Right renal pelvis (tissue), 4 donors: ENCODE measurements around the gene ACVRL1. TPM values are rescaled to one million over a fixed set of nuclear protein-coding genes. Genes with fewer than 3 reads are reported as not detected.
A peak's percentile ranks its signal among the peaks of the same experiment; 100 is the strongest.

Experiments used
- DNase-seq, 4 donors: peaks; one replicate each; pipeline ENCODE4 v3.0.0-alpha.2; 2013; ENCODE audit warnings: low read depth in 4 of 4, low spot score in 3 of 4, missing footprints in 1 of 4
- polyA plus RNA-seq, 4 donors: library from polyadenylated mRNA; unstranded; fragments of 120-200 nt; gene quantifications; one replicate each; pipeline ENCODE4 v1.2.1, GENCODE V29; 2013; ENCODE audit not compliant: insufficient read length in 4 of 4

The ACVRL1 gene
- polyA plus RNA-seq, 4 donors, result 32.8 to 37.8 (median 33.5) TPM

DNA sequence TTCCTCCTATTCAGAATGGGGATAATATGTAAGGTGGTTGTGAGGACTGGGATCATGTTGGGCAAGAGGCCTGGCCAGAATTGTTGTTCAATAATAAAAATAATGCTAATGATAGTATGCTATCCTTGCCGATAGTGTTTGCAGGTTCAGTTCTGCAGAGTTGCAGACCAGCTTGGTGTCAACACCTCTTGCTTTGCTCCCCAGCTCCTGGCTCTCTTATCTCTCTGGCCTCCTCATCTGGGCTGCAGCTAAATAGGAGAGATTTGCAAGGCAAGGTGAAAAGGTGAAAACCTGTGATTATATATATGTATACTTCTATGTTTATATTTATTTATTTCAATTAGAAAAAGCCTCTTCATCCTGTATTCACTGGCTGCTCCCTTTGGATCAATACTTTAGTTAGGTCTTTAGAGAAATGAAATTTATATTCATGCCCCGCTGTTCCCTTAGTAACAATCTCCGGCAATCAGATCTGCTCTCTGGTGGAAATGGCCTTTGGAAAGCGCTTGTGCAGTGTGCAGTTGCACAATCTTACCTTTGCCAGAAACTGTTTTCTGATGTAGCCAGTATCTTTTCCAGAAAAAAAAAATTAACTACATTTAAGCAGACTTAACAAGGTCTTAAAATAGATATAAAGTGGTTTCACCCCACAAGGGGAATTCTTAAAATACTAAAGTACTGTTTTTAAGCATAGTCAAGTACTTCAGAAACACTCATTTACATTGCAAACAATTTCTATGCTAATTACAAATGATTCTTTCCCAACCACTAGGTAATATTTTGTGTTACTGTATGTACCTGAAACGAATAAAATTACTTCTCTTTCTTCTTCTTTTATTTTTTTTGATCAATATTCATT lies 25.1 kb downstream of the ACVRL1 start:
- no peak for DNase-seq

DNA sequence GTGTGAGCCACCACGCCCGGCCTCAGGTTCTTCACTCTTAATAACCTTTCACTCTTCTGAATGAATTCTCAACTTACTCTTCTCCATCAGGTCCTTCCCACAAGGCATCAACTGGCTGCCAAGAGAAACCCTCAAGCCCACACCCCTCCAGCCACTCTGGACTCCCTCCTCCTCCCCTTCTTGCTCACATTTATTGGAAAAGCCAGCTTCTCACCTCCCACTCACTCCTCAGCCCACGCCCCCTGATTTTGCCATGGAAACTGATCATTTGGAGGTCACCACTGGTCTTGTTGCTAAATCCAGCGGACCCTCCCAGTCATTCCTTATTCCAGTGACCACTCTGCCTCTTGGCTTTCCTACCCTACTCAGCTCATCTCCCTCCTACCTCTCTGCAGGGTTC lies 26.8 kb downstream of the ACVRL1 start:
- no peak for DNase-seq

DNA sequence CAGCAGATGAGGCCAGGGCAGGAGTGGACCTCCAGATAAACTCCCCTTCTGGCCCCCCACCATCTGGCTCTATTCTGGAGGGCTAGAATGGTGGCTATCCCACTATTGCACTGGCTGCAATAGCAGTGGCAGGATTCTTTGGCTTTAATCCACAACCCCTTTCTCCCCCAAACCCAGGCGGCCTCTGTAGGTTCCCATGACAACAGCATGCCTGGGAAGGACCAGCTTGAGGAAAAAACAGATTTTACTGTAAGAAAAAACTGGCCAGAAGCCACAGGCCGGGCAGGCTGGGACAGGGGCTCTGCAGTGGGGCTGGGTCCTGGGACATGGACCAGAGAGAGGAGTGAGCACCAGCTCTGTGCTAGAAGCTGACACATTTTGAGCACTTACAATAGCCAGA lies 30.6 kb downstream of the ACVRL1 start:
- no peak for DNase-seq

DNA sequence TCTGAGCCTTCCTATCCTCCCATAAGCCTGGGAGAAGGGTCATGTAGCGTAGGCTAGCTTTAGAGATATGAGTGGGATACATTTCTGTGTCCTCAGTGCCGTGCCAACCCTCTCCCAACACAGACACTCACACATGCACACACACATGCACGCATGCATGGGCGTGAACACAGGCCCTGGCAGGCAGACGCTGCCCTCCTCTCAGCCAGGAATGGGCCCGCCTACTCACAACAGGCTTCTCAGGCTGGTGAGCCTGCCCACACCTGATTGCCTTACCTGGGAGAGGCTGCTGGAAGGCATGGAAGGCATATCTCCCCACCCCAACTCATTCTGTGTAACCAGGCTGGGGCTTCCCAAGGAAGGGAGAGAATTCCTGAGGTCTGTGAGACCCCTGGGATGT lies 31.4 kb downstream of the ACVRL1 start:
- DNase-seq, result no peak

DNA sequence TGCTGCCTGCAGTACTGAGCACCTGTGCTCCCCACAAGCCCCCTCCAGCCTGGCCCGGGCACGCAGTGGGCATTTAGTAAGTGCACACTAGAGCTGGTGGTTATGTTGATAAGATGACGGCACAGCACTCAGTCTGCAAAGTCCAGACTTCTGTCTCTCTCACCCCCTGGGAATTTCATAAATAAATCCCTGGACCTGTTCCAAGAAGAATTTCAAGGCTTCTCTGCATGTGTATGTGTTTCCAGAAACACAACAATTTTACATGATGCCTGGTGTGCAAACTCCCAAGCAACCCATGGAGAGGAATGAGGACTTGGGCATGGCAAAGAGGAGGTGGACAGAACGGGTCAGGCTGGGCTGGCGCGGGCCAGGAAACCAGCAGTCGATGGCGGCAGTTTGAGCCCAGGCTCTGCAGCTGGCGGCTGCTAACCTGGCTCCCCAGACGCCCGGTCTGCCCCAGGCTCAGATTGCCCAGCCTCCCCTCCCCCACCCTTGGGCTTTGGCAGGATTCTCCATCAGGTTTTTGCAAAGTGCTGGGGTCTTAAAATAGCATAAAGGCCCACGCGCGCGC lies 33.8 kb downstream of the ACVRL1 start:
- no peak for DNase-seq

DNA sequence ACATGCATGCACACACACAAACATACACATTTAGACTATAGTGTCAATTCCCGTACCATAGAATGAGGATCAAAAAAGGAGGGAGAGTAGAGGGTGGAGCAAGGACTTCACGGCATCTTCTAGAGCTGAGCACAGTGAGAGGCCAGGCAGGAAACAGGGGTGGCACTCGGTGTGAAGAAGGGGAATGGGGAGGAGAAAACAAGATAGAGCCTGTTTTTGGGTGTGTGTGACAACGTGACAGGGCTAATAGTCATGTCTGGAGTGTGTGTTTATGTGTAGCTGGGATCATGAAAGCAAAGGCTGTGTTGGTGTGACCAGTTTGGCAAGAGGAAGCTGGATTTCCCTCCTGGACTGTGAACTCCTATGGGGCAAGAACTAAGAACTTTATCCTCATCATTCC lies 34.3 kb downstream of the ACVRL1 start:
- DNase-seq, result no peak

DNA sequence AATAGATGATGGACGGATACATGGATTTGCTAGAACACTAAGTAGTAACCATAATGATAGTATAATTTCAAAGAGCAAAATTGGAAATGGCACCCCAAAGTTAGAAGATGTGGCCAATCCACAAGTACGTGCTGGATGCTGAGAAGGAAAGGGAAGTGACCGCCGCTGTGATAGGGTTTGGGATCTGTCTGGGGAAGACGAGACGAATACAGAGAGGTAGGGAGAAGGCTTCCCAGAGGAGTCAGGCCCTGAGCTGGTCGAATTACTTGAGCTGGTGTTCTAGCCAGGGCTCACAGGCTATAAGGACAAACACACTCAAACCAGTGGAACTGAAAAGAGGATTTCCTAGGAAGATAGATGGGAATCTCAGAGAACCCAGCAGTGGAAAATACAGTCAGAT lies 34.8 kb downstream of the ACVRL1 start:
- DNase-seq, result no peak

DNA sequence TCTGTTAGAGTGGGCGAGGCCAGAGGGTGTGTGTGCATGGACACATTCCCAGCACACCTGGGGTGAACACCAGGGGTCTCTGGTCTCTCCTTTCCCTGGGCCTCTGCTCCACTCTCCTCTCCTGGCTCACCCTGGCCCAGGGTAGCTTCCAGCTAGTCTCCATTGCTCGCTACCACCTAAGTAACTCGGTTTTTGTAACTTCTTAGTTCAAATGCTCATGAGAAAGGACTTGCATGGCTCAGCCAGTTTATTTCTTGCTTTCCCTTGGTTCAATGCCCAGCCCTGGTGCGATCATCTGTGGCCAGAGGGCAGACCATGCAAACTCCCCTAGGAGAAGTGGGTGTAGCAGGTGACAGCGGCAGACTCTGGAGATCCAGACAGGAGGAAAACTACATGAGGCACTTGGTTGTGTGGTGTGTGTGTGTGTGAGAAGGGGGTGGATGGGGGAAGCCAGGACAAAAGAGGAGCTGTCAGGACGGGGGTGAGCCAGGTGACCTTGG lies 35.2 kb downstream of the ACVRL1 start:
- no peak for DNase-seq

DNA sequence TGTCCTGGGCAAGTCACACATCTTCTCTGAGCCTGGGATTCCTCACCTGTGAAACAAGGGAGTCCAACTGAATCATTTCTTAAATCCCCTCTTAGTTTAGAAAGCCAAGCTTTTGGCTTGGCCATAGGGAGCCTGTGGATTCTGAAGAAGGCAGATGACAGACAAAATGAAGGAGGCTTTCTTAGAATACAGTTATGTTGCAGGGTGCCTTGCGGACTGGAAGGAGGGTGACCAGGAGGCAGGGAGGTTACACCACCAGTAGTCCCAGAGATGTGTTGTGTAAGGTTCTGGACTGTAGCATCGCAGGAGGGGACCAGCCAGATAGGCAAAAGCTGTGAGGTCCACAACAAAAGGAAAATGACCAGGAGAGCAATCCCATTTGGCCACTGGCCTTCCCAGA lies 36.0 kb downstream of the ACVRL1 start:
- no peak for DNase-seq

DNA sequence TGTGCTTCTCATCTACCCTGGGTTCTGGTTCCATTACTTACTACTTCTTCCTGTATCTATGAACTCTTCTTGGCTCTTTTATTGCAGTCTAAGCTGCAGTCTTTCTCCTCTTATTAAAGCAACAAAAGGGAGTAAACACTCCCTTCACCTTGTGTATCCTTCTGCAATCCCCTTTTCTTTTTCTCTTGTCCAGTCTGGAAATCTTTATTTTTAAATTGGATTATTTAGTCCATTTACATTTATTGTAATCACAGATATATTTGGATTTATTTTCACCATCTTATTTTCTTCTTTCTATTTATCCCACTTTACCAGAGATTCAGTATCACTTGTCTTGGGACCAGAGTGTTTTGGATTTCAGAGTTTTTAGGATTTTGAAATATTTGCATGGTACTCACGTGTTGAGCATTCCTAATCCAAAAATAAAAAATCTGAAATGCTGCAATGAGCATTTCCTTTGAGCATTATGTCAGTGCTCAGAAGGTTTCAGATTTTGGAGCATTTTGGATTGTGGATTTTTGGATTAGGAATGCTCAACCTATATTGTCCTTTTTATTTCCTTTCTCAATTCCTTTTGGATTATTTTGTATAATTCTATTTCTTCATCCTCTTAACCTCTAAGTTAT lies 37.4 kb downstream of the ACVRL1 start:
- DNase-seq, result no peak

DNA sequence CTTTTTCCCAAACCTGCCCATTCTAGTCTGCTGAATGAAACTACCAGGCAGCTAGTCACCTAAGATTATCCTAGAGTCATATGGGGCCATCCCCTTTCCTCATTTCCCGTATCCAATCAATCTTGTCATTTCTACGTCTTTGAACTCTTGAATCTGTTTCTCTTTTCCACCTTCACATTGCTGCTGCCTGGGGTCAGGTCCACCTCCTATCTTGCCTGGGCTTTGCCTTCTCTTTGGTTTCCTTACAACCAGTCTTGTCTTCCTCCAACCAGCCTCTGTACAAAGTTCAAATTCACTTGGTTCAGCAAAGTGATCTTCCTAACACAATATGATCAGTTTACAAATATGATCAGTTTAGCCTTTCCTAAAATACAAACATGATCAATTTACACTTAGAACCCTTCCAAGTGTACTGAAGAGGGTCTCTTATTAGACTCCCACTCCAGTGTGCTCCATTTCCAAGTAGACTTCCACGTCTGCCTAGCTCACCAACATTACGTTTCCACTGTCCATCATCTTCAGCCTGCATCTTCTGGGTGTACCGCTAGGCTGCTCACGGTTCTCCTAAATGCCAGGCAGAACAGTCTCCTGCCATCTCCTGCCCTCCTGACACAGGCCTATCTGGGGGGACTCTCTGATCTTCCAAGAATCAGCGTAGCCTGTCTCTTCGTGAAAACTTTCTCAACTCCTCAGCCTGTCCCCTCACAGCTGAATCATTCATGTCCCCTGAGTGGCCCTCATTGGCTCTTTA lies 40.1 kb downstream of the ACVRL1 start:
- no peak for DNase-seq

DNA sequence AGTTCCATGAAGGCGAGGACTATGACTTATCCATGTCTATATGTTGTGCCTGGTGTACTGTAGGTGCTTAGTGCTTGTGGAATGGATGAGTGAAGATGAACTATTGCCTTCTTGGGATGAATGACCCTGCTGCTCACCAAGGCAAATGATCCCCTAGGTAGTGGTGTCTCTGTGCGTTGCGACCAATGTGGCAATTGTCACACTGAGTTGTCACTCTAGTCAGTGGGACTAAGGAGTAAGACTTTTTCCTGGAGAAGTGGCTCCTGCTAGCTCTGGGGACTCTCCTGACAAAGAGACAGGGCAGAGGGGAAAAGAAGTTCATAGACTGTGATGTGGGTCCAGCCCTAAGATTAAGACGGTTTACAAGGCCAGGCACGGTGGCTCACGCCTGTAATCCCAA lies 40.8 kb downstream of the ACVRL1 start:
- no peak for DNase-seq

DNA sequence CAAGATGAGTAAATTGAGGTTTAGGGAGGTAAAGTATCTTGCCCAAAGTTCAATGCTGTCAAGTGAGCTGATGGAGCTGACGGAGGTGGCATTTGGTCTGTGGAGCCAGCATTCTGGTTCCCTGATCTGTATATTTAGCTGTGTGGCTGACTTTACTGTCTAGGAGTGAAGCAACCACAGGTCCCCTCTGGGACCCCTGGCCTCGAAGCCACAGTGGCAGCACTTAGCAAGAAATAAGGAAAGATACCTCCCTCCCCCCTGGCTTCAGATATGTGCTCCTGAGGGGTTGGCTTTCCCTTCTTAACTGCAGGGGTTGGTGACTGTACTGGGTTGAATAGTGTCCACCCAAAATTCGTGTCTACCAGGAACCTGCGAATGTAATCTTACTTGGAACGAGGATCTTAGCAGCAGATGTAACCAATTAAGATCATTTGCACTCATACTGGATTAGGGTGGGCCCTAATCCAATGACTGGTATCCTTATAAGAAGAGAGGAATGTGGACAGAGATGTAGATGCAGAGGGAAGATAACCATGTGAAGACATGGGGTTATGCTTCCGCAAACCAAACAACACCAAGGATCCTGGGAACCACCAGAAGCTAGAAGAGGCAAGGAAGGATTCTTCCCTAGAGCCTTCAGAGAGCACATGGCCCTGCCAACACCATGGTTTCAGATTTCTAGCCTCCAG lies 42.2 kb downstream of the ACVRL1 start:
- no peak for DNase-seq

DNA sequence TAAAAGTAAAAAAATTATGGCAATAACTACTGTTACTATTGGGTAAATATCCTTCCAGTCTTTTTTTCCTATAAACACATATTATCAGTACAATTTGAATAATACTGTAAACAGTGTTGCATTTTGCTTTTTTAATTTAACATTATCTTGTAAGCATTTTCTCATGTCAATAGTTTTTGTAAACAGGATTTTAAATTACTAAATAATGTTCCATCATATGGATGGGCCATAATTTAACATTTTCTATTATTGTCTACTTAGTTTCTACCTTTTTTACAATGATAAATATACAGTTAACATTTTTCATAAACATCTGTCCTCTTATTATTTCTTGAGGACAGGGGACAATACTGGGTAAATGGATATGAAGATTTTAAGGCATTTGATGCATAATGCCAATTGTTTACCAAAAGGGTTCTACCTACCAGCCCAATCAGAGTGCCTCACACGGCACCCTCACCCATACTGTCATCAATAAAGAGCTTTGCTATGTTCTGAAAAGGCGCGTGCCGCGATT lies 43.4 kb downstream of the ACVRL1 start:
- no peak for DNase-seq

DNA sequence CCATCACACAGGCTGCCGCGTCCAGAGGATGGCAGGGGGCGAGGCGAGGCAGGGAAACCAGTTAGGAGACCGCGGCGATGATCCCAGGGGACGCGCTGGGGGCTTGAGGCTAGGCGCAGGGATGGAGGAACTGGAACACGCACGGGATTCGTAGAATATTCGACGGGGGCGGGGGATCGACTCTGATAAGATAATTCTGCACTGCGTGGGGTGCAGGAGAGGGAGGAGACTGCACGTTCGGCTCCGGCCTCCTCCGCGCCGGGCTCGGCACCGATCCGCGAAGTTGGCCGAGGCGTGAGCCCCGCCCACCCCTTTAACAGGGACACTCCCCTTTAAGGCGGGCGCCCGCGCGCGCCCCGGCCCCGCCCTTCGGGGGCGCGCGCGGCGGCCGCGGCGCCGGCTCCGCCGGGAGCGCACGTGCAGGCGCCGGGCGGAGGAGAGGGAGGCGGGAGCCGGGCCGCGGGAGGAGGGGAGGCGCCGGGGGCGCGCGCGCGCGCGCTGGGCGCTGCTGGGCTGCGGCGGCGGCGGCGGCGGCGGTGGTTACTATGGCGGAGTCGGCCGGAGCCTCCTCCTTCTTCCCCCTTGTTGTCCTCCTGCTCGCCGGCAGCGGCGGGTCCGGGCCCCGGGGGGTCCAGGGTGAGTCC lies 44.0 kb downstream of the ACVRL1 start, which contains the start of gene ACVR1B:
Gene ACVR1B (plus strand): TSS at position 501 of the 644 bp plus-strand sequence. CDS start 45 bp downstream, at position 546.
- peak; percentile 77 to 79 (median 78) for DNase-seq

DNA sequence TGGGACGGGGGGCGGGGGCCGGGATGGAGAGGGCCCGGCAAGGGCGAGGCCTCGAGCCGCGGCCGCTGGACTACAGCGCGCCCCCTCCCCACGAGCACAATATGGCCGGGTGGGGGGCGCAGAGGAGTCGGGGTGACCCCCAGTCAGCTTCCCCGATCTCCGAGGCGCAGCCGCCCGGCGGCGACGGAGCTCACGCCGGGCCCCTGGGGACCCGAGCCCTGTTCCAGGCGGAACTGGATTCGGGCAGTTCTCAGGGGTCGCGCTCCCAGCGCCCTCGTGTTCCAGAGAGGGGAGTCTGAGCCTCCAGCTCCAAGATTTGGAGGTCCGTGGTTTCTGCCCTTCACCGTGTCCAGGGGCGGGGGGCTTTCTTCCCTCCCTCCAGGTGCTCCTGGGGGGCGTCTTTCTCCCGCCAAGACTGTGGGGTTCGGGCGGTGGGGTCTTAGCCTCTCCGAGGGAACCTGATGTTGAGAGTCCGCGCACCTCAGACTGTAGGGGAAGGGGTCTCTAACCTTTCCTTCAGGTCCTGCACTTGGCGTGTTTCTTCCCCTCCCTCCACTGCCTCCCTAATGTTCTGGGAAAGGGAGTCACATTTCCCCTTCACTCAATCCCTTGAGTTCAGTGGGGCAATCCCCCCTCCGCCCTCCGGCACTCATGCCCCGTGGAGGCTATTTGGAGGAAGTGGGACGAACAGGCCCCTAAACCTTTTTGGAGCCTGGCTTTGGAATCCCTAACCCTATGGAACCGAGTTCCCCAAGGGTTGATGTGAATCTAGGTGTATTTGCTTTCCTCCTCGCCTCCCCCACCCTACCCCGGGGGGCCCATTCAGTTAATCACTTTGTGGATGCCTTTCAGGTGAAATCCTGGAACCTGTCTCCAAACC lies 44.8 kb downstream of the ACVRL1 start:
- no peak for DNase-seq

DNA sequence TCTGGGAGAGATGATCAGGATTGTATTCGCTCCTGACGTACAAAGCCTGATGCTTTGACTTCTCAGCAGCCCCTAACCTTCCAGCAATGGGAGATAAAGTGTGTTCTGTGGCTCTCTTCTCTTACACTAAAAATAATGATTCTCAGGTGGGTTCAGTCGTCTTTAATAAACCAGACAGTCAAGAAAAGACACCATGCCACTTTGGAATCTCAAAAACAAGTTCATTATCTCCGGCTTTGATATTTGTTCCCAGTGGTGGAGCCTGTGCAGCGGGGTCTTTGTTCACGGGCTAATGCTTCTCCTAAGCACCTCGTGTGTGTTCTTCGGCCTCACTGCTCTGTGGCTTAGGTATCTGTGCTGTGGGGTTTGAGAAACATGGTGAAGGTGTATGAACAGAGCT lies 45.8 kb downstream of the ACVRL1 start:
- DNase-seq, result no peak

DNA sequence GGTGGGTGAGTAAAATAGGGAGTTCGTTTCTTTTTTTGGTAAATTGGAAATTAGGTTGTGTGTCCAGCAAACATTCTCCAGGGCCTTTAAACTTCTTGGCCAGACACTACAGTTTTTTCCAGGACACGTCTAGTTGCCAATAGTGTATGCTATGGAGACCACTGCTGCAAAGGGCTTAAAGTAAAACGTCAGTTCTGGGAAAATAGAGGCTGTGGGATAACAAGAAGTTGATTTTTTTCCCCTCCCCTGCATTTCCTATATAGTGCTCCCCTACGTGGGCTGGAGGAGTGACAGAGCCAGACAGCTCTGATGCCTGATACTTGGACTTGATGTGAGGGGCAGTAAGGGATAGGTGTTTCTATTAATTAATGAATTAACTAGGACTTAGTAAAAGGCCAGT lies 46.6 kb downstream of the ACVRL1 start:
- no peak for DNase-seq
